Hair follicle dermal papilla cell (primary cell): ENCODE measurements around the gene PRSS3. TPM values are rescaled to one million over a fixed set of nuclear protein-coding genes. Genes with fewer than 3 reads are reported as not detected.

ENCODE experiments used
- small RNA-seq: library from RNA; depleted of rRNA; stranded (forward); fragments of <200 nt; gene quantifications from one replicate; pipeline ENCODE3, GENCODE V24; 2012
- total RNA-seq: library from RNA; depleted of rRNA; stranded (reverse); fragments of >200 nt; gene quantifications from 2 replicates; pipeline ENCODE4 v1.2.3, GENCODE V29; 2012

The PRSS3 gene
- total RNA-seq: 0.61 TPM in 1 of 2 replicates, not detected in the other

GRCh38 chr9:33795281-33795680 lies at the start of gene PRSS3:
TSS of gene PRSS3 (plus strand) at chr9:33795561. CDS start at chr9:33795574, 13 bp downstream.

DNA sequence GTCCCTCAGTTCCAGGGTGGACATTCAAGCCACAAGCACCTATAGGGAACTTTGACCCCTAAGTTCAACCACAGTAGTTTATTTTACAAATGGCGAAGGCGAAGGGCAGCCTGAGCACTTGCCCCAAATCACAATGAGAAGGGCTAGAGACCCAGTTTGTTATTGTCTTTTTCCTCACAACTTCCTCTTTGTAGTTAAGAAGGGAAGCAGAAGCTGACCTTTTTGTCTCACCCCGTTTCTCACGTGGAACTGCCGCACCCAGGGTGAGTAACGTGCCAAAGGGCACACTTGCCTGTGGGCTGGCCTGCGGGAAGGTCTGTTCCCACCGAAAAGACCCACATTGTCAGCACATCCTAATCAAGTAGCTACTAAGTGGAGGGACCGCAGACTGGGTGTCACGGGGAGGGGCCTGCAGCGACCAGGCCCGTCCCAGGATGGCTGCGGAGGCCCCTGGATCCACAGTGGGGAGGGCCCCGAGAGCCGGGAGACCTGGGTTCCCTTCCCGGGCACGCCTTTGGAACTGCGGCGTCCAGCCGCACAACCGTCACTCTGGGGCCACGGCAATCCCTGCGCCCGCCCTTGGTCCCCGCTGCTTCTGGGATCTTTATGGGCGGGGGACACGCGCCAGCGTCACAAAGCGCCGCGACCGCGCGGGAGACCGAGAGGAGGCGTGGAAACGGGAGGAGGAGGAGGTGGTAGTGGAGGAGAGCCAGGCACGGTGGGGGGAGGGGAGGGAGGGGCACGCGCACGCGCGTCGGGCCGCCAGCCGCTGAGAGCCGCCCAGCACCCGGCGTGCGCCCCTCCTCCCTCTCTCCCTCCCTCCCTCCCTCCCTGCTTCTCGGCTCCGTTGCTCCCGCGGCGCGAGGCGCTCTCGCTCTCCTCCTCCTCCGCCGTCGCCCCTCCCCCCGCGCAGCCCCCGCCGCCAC lies 21.2 kb downstream of the PRSS3 start, which contains the start of gene UBE2R2:
Gene UBE2R2, plus strand, starts transcription at position 834 of the 926 bp plus-strand sequence. CDS start 598 bp downstream, outside the sequence.

Small RNA genes within 50 kb of the gene (small RNA-seq; reads per million reads assigned to genes)
- not detected for gene RF00019

Other genes with a start within 250 kb of the PRSS3 start
- 20.4 and 21.6 TPM in 2 replicates for gene UBE2R2, start 21.6 kb downstream of the PRSS3 start, total RNA-seq